Measurements from ENCODE around the gene OGFR.
A peak's percentile ranks its signal among the peaks of the same experiment; 100 is the strongest.

The OGFR gene

DNA sequence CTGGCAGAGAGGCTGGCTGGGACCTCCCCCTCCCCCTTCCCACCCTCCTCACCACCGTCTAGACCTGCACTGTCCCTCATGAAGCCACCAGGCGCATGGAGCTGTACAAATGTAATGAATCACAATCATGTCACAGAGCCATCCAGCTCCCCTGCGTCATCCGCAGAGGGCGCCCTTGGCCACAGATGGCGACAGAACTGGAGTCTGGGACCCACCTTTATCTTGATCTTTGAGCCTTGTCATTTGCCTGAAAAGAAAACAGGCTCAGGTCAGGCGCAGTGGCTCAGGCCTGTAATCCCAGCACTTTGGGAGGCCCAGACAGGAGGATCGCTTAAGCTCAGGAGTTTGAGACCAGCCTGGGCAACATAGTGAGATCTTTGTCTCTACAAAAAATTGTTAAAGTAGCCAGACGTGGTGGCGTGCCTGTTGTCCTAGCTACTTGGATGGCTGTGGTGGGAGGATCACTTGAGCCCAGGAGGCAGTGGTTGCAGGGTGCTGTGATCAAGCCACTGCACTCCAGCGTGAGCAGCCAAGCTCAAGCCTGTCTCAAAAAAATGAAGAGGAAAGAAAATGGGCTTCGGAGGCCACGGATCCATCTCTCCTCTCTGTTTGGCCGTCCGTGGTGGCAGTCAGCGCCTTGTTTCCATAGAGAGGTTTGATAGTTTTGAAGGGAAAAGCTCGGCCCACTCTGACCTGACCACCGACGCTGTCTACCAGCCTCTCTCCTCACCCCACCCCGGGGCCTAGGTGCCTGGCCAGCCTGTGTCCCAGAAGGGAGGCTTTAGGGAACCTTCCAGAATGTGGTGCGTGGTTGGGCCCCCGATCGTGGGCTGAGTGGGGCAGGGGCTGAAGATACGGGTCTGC lies 18.4 kb downstream of the OGFR start:
- no peak overlapping the region for H3K4me3 ChIP-seq (ENCODE audit: insufficient read depth, low read length, poor library complexity, severe bottlenecking)
- H3K9me3 ChIP-seq (ENCODE audit: insufficient read depth, low read length): no peaks in the 10 kb centered on the region
- H3K4me2 ChIP-seq (ENCODE audit: low read depth, low read length, poor library complexity, severe bottlenecking): no peak overlapping the region
- no peaks in the 10 kb centered on the region for H3K9me2 ChIP-seq (replicated peaks; ENCODE audit: insufficient read depth, low read length)
- no peak overlapping the region for H3K27ac ChIP-seq (ENCODE audit: low read depth, low read length)
- no peaks in the 10 kb centered on the region for H3K79me2 ChIP-seq (ENCODE audit: insufficient read depth, low read length)
- H3K36me3 ChIP-seq (ENCODE audit: low read length): no peaks in the 10 kb centered on the region
- H3F3A ChIP-seq (ENCODE audit: insufficient read depth): no peaks in the 10 kb centered on the region
- no peaks in the 10 kb centered on the region for H3K27me3 ChIP-seq (ENCODE audit: low read length)
- peak; percentile 68 for TF ChIP-seq CTCF (IDR thresholded peaks at IDR 0.05; ENCODE audit: insufficient read depth, low read length, poor library complexity, severe bottlenecking)
- no peak for TF ChIP-seq EZH2phosphoT487 (conservative IDR thresholded peaks at IDR 0.05; ENCODE audit: low read length)
- no peaks in the 10 kb centered on the region for H4K20me1 ChIP-seq (ENCODE audit: low read depth, low read length)
- H2AFZ ChIP-seq (ENCODE audit: low read depth, low read length, severe bottlenecking): no peak overlapping the region
- no peak overlapping the region for H3K9ac ChIP-seq (ENCODE audit: low read length)

DNA sequence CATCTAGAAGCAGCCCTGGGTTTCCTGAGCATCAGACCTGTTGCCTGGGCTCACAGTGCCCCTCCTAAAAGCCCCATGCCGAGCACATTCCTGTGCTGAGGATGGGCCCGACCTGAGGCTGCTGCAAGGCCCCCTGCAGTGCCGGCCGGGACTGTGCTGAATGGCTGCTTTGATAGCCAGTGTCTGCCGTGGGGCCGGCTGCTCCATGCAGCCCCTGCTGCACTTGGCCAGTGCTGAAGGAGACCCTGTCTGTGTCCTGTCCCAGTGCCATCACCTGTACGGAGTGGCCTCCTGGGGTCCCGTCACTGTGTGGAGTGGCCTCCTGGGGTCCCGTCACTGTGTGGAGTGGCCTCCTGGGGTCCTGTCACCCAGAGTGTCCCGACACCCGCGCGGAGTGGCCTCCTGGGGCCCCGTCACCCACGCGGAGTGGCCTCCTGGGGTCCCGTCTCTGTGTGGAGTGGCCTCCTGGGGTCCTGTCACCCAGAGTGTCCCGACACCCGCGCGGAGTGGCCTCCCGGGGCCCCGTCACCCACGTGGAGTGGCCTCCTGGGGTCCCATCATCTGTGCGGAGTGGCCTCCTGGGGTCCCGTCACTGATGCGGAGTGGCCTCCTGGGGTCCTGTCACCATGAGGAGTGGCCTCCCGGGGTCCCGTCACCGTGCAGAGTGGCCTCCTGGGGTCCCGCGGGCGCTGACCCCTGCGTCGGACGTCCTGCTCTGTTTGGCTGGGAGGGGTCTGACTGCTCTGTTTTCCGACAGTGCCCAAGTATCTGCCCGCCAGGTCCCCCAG lies 19.2 kb downstream of the OGFR start:
- no peaks in the 10 kb centered on the region for H3K9me3 ChIP-seq (ENCODE audit: insufficient read depth, low read length)
- no peaks in the 10 kb centered on the region for H3K79me2 ChIP-seq (ENCODE audit: insufficient read depth, low read length)
- no peak overlapping the region for H3K27ac ChIP-seq (ENCODE audit: low read depth, low read length)
- H3K4me2 ChIP-seq (ENCODE audit: low read depth, low read length, poor library complexity, severe bottlenecking): no peak overlapping the region
- H2AFZ ChIP-seq (ENCODE audit: low read depth, low read length, severe bottlenecking): no peak overlapping the region
- H3K36me3 ChIP-seq (ENCODE audit: low read length): no peaks in the 10 kb centered on the region
- H4K20me1 ChIP-seq (ENCODE audit: low read depth, low read length): no peaks in the 10 kb centered on the region
- no peak for TF ChIP-seq CTCF (IDR thresholded peaks at IDR 0.05; ENCODE audit: insufficient read depth, low read length, poor library complexity, severe bottlenecking)
- no peak for TF ChIP-seq EZH2phosphoT487 (conservative IDR thresholded peaks at IDR 0.05; ENCODE audit: low read length)
- H3K9me2 ChIP-seq (replicated peaks; ENCODE audit: insufficient read depth, low read length): no peaks in the 10 kb centered on the region
- H3K9ac ChIP-seq (ENCODE audit: low read length): no peak overlapping the region
- no peaks in the 10 kb centered on the region for H3K27me3 ChIP-seq (ENCODE audit: low read length)
- H3F3A ChIP-seq (ENCODE audit: insufficient read depth): no peaks in the 10 kb centered on the region
- no peak overlapping the region for H3K4me3 ChIP-seq (ENCODE audit: insufficient read depth, low read length, poor library complexity, severe bottlenecking)

GRCh38 chr20:62824476-62825332 lies 20.1 kb downstream of the OGFR start:
- H3K36me3 ChIP-seq (ENCODE audit: low read length): no peaks in the 10 kb centered on the region
- no peak overlapping the region for H2AFZ ChIP-seq (ENCODE audit: low read depth, low read length, severe bottlenecking)
- H3K9me2 ChIP-seq (replicated peaks; ENCODE audit: insufficient read depth, low read length): no peaks in the 10 kb centered on the region
- no peak overlapping the region for H3K9ac ChIP-seq (ENCODE audit: low read length)
- H3K79me2 ChIP-seq (ENCODE audit: insufficient read depth, low read length): no peaks in the 10 kb centered on the region
- H3K27me3 ChIP-seq (ENCODE audit: low read length): no peaks in the 10 kb centered on the region
- H4K20me1 ChIP-seq (ENCODE audit: low read depth, low read length): no peaks in the 10 kb centered on the region
- peak overlapping the region; percentile 24 for H3K4me2 ChIP-seq (ENCODE audit: low read depth, low read length, poor library complexity, severe bottlenecking)
- no peak overlapping the region for H3K27ac ChIP-seq (ENCODE audit: low read depth, low read length)
- TF ChIP-seq CTCF (IDR thresholded peaks at IDR 0.05; ENCODE audit: insufficient read depth, low read length, poor library complexity, severe bottlenecking) (no peak), EZH2phosphoT487 (conservative IDR thresholded peaks at IDR 0.05; ENCODE audit: low read length) (no peak)
- H3K4me3 ChIP-seq (ENCODE audit: insufficient read depth, low read length, poor library complexity, severe bottlenecking): no peak overlapping the region
- H3F3A ChIP-seq (ENCODE audit: insufficient read depth): no peaks in the 10 kb centered on the region
- no peaks in the 10 kb centered on the region for H3K9me3 ChIP-seq (ENCODE audit: insufficient read depth, low read length)

Data from SU-DHL-6 (cell line).